PC-3 (cell line): Measurements from ENCODE around the gene SLC46A2. TPM values are rescaled to one million over a fixed set of nuclear protein-coding genes. Genes with fewer than 3 reads are reported as not detected.

Source experiments
- ATAC-seq: fragments of 200-7000 bp; cut with Tn5 transposase; 2 replicates; pipeline ENCODE4 v1.9.1; 2020; ENCODE audit warnings: mild to moderate bottlenecking, moderate library complexity
- BruUV-seq: library from RNA; stranded (reverse); fragments of 400-500 nt; replicated peaks from 2 replicates; lab custom pipeline; 2021; lab: Mats Ljungman, UMichigan
- CTCF ChIA-PET: fragments of 300-600 bp; sonication (Branson Sonifier 250); formaldehyde crosslinking; loops from one replicate; lab custom pipeline; 2022; ENCODE audit warnings: antibody characterized with exemption; lab: Charles Lee
- POLR2A ChIA-PET: fragments of 300-600 bp; sonication (Branson Sonifier 250); formaldehyde crosslinking; loops from one replicate; lab custom pipeline; 2022; ENCODE audit warnings: antibody characterized with exemption; ENCODE audit not compliant: unreplicated experiment; lab: Charles Lee
- DNase-seq: peaks from one replicate; pipeline ENCODE4 v3.0.0-alpha.2; 2015
- H2AFZ ChIP-seq: fragments of 300-600 bp; sonication (generic); 2 replicates; pipeline ENCODE4 v1.6.0; 2016; ENCODE audit warnings: antibody characterized with exemption, low read length
- H3F3A ChIP-seq: fragments of 300-600 bp; sonication (generic); one replicate; pipeline ENCODE4 v1.6.0; 2017; ENCODE audit warnings: antibody characterized with exemption, low read length, control low read depth, mild to moderate bottlenecking; ENCODE audit not compliant: unreplicated experiment
- H3K27ac ChIP-seq: fragments of 300-600 bp; sonication (generic); 2 replicates; pipeline ENCODE4 v1.5.1; 2016; ENCODE audit warnings: mild to moderate bottlenecking, low read length
- H3K27me3 ChIP-seq: fragments of 300-600 bp; sonication (generic); 2 replicates; pipeline ENCODE4 v1.6.1; 2016; ENCODE audit warnings: low read length, mixed read lengths
- H3K36me3 ChIP-seq: fragments of 300-600 bp; sonication (generic); 2 replicates; pipeline ENCODE4 v1.6.1; 2016; ENCODE audit warnings: low read depth, mixed run types, low read length, mixed read lengths
- H3K4me1 ChIP-seq: fragments of 300-600 bp; sonication (generic); 2 replicates; pipeline ENCODE4 v1.5.1; 2016; ENCODE audit warnings: low read length; ENCODE audit not compliant: insufficient read depth
- H3K4me2 ChIP-seq: fragments of 300-600 bp; sonication (generic); 2 replicates; pipeline ENCODE4 v1.6.0; 2016; ENCODE audit warnings: low read length
- H3K4me3 ChIP-seq: fragments of 300-600 bp; sonication (generic); 2 replicates; pipeline ENCODE4 v1.5.1; 2016; ENCODE audit warnings: mild to moderate bottlenecking, low read length, mixed read lengths
- H3K79me2 ChIP-seq: fragments of 300-600 bp; sonication (generic); 2 replicates; pipeline ENCODE4 v1.6.1; 2017; ENCODE audit warnings: low read length, mixed read lengths
- H3K9ac ChIP-seq: fragments of 300-600 bp; sonication (generic); 2 replicates; pipeline ENCODE4 v1.6.0; 2016; ENCODE audit warnings: mild to moderate bottlenecking, low read length
- H3K9me2 ChIP-seq: fragments of 300-600 bp; sonication (generic); replicated peaks from 2 replicates; pipeline ENCODE4 v1.6.1; 2016; ENCODE audit warnings: mixed run types, low read length, mixed read lengths
- H3K9me3 ChIP-seq: fragments of 300-600 bp; sonication (generic); 2 replicates; pipeline ENCODE4 v1.6.1; 2016; ENCODE audit warnings: low read length, mixed read lengths
- H4K20me1 ChIP-seq: fragments of 300-600 bp; sonication (generic); 2 replicates; pipeline ENCODE4 v1.6.1; 2016; ENCODE audit warnings: low read length, mixed read lengths
- CTCF ChIP-seq: fragments of 300-600 bp; sonication (generic); conservative IDR thresholded peaks from 2 replicates; pipeline ENCODE4 v1.5.1; 2017; ENCODE audit warnings: antibody characterized with exemption, low read depth, mild to moderate bottlenecking, low read length
- EZH2 ChIP-seq: fragments of 300-600 bp; sonication (generic); IDR thresholded peaks from one replicate; pipeline ENCODE4 v1.6.1; 2017; ENCODE audit warnings: antibody characterized with exemption, mild to moderate bottlenecking, low read length; ENCODE audit not compliant: unreplicated experiment
- EZH2phosphoT487 ChIP-seq: fragments of 300-600 bp; sonication (generic); IDR thresholded peaks from 2 replicates; pipeline ENCODE4 v1.6.1; 2018; ENCODE audit warnings: mild to moderate bottlenecking, antibody characterized with exemption, low read length, borderline replicate concordance
- intact Hi-C: fragments of 100-400 bp; cut with micrococcal nuclease; formaldehyde crosslinking; loops from 2 replicates; pipeline ENCODE4 v1.9.0; 2023
- total RNA-seq: library from RNA; depleted of rRNA; stranded (reverse); fragments of >200 nt; gene quantifications from 2 replicates; pipeline ENCODE4 v1.2.3, GENCODE V29; 2014

Gene SLC46A2
- total RNA-seq, 1 experiment from 2014 or later, result not detected

- ATAC-seq (peak; percentile 51), DNase-seq (peak; percentile 68)
- no peak for TF ChIP-seq EZH2phosphoT487
- TF ChIP-seq CTCF, result no peak
- TF ChIP-seq EZH2, result no peak
- no peaks in the 10 kb centered on the region for H3K9me3 ChIP-seq
- intact Hi-C loops, result loop anchor here (1.0 kb wide), 1 partner anchor 24 kb away; no protein-coding TSS in a partner anchor
- peak overlapping the region; percentile 56 for H3K27ac ChIP-seq
- no peaks in the 10 kb centered on the region for H4K20me1 ChIP-seq
- H3K36me3 ChIP-seq, result no peaks in the 10 kb centered on the region
- ChIA-PET CTCF (interaction anchor here (1.3 kb wide), 1 partner anchor 9 kb away, joined by 4 read pairs; no protein-coding TSS in a partner anchor), POLR2A (interaction anchor here (0.7 kb wide), 1 partner anchor 24 kb away, joined by 4 read pairs; no protein-coding TSS in a partner anchor)
- H3K4me1 ChIP-seq, result peaks cover 15% of the 10 kb centered on the region
- H3F3A ChIP-seq, result no peaks in the 10 kb centered on the region
- BruUV-seq, result no TSS peak
- no peaks in the 10 kb centered on the region for H3K9me2 ChIP-seq
- no peaks in the 10 kb centered on the region for H3K79me2 ChIP-seq
- 0 out of 2 replicates have a peak overlapping the region, but pooled peaks have one; percentile 30 for H2AFZ ChIP-seq
- H3K4me2 ChIP-seq, result 0 out of 2 replicates have a peak overlapping the region, but pooled peaks have one; percentile 31
- H3K4me3 ChIP-seq, result no peak overlapping the region
- no peaks in the 10 kb centered on the region for H3K27me3 ChIP-seq
- 0 out of 2 replicates have a peak overlapping the region, but pooled peaks have one; percentile 21 for H3K9ac ChIP-seq
These were observed 3.4 kb upstream of the SLC46A2 start for GRCh38 chr9:112894041-112894440.

GRCh38 chr9:112892981-112893380 is 2.3 kb upstream of the SLC46A2 start:
- Histone ChIP-seq H3K4me2 (no peak overlapping the region), H3K4me3 (no peak overlapping the region), H3K79me2 (no peaks in the 10 kb centered on the region), H3K9me3 (no peaks in the 10 kb centered on the region), H2AFZ (no peak overlapping the region), H3F3A (no peaks in the 10 kb centered on the region), H3K27ac (no peak overlapping the region), H3K9me2 (no peaks in the 10 kb centered on the region), H4K20me1 (no peaks in the 10 kb centered on the region), H3K36me3 (no peaks in the 10 kb centered on the region), H3K4me1 (peaks cover 9% of the 10 kb centered on the region), H3K27me3 (no peaks in the 10 kb centered on the region), H3K9ac (no peak overlapping the region)
- ChIA-PET CTCF (no interaction called here), POLR2A (no interaction called here)
- BruUV-seq, result no TSS peak
- no peak for TF ChIP-seq EZH2phosphoT487
- no peak for TF ChIP-seq EZH2
- no peak for TF ChIP-seq CTCF
- ATAC-seq (no peak), DNase-seq (no peak)
- intact Hi-C loops, result no loop called here

GRCh38 chr9:112891521-112891920 is 845 bp upstream of the SLC46A2 start:
- no peaks in the 10 kb centered on the region for H3K9me3 ChIP-seq
- intact Hi-C loops, result no loop called here
- H3K27me3 ChIP-seq, result no peaks in the 10 kb centered on the region
- no peaks in the 10 kb centered on the region for H3F3A ChIP-seq
- H3K9me2 ChIP-seq, result no peaks in the 10 kb centered on the region
- H3K79me2 ChIP-seq, result no peaks in the 10 kb centered on the region
- H3K27ac ChIP-seq, result no peak overlapping the region
- H3K4me2 ChIP-seq, result no peak overlapping the region
- TF ChIP-seq EZH2 (no peak), EZH2phosphoT487 (no peak), CTCF (no peak)
- no peaks in the 10 kb centered on the region for H4K20me1 ChIP-seq
- no peak overlapping the region for H3K4me3 ChIP-seq
- no peak overlapping the region for H3K9ac ChIP-seq
- BruUV-seq, result no TSS peak
- CTCF ChIA-PET, result no interaction called here
- H3K36me3 ChIP-seq, result no peaks in the 10 kb centered on the region
- peaks cover 9% of the 10 kb centered on the region for H3K4me1 ChIP-seq
- H2AFZ ChIP-seq, result no peak overlapping the region
- no peak for DNase-seq
- no peak for ATAC-seq
- POLR2A ChIA-PET, result no interaction called here
